Stimulated activated CD8-positive, alpha-beta memory T cell treated with anti-CD3 and anti-CD28 coated beads, Interleukin-12 subunit alpha, Interleukin-12 subunit beta, amount 100 ng/mL, for 1 hour (primary cell): ENCODE results near the gene MPHOSPH9.
"Not testable (repeated sequence)": the region's sequence is repeated elsewhere in the genome, so short reads cannot be mapped to it uniquely, and the experiment has no call there.

Experiments
- DNase-seq: peaks from one replicate; pipeline ENCODE4 v3.0.0-alpha.2; 2020; ENCODE audit warnings: low read depth

The MPHOSPH9 gene

GRCh38 chr12:123254853-123255446 is 22.0 kb upstream of the MPHOSPH9 start:
- DNase-seq, result no peak

GRCh38 chr12:123253641-123254459 is 20.9 kb upstream of the MPHOSPH9 start:
- DNase-seq, result no peak

- DNase-seq, result not testable (repeated sequence)
Observed at GRCh38 chr12:123252365-123252764, 19.4 kb upstream of the MPHOSPH9 start.

GRCh38 chr12:123251403-123252076 is 18.6 kb upstream of the MPHOSPH9 start:
- DNase-seq, result no peak

GRCh38 chr12:123250471-123251383 is 17.8 kb upstream of the MPHOSPH9 start:
- DNase-seq, result no peak

- not testable (repeated sequence) for DNase-seq
Observed at GRCh38 chr12:123248996-123249741, 16.2 kb upstream of the MPHOSPH9 start.

- DNase-seq, result not testable (repeated sequence)
Observed at GRCh38 chr12:123248129-123248528, 15.2 kb upstream of the MPHOSPH9 start.

- no peak for DNase-seq
Observed at GRCh38 chr12:123245678-123246077, 12.7 kb upstream of the MPHOSPH9 start.

GRCh38 chr12:123243671-123244262 is 10.8 kb upstream of the MPHOSPH9 start:
- no peak for DNase-seq

- DNase-seq, result no peak
Observed at GRCh38 chr12:123242116-123242904, 9.4 kb upstream of the MPHOSPH9 start.

GRCh38 chr12:123238961-123239360 is 6.0 kb upstream of the MPHOSPH9 start:
- no peak for DNase-seq

- DNase-seq, result no peak
Observed at GRCh38 chr12:123238330-123238682, 5.4 kb upstream of the MPHOSPH9 start.

- peak; percentile 69 for DNase-seq
Observed at GRCh38 chr12:123237646-123238329, 4.8 kb upstream of the MPHOSPH9 start.

- no peak for DNase-seq
Observed at GRCh38 chr12:123233505-123234308, 766 bp upstream of the MPHOSPH9 start.

- no peak for DNase-seq
Observed at GRCh38 chr12:123232472-123232806, 502 bp downstream of the MPHOSPH9 start.

- no peak for DNase-seq
Observed at GRCh38 chr12:123231931-123232330, 1.0 kb downstream of the MPHOSPH9 start.

GRCh38 chr12:123229051-123229450 is 3.9 kb downstream of the MPHOSPH9 start:
- no peak for DNase-seq

GRCh38 chr12:123227581-123228258 is 5.2 kb downstream of the MPHOSPH9 start:
- no peak for DNase-seq
